ENCODE measurements around the gene RAD50. TPM values are rescaled to one million over a fixed set of nuclear protein-coding genes. Genes with fewer than 3 reads are reported as not detected.

The RAD50 gene
- total and polyA plus RNA-seq, 2 of the 4 experiments (the other 2 are of a cell fraction), result 5.2 to 6.2 TPM

- Histone ChIP-seq H2BK120ac (ENCODE audit: low read depth, low read length) (no peak overlapping the region), H3K36me3 (ENCODE audit: control insufficient read depth, insufficient read depth, low read length) (no peaks in the 10 kb centered on the region), H4K20me1 (ENCODE audit: insufficient read depth, low read length) (no peaks in the 10 kb centered on the region), H3K4me2 (ENCODE audit: low read depth, low read length) (no peak overlapping the region), H2BK20ac (ENCODE audit: low read depth, low read length) (no peak overlapping the region), H2AK9ac (replicated peaks; ENCODE audit: low read depth, low read length, poor library complexity) (no peak overlapping the region), H3K23ac (ENCODE audit: low read depth, low read length) (no peak overlapping the region), H3K4ac (ENCODE audit: low read depth, low read length) (no peak overlapping the region), H3K4me3 (ENCODE audit: insufficient read depth, low read depth, low read length) (no peak overlapping the region), H3K79me1 (ENCODE audit: low read depth in 1 of 2, low read length in 2 of 2) (no peaks in the 10 kb centered on the region), H3K27ac (ENCODE audit: insufficient read depth, low read length) (no peak overlapping the region), H3K56ac (ENCODE audit: extremely low read depth, insufficient read depth, low read length) (no peak overlapping the region), H2BK15ac (ENCODE audit: low read depth, low read length) (no peak overlapping the region), H3K27me3 (ENCODE audit: control insufficient read depth, insufficient read depth, low read length) (peaks cover 32% of the 10 kb centered on the region), H4K5ac (ENCODE audit: low read depth, low read length) (no peak overlapping the region), H3K9me3 (ENCODE audit: control insufficient read depth, insufficient read depth, low read length) (no peaks in the 10 kb centered on the region), H4K8ac (ENCODE audit: low read depth in 2 of 2, low read length in 2 of 2) (no peak overlapping the region), H2AFZ (replicated peaks; ENCODE audit: low read length, poor library complexity) (no peak overlapping the region), H3K9ac (ENCODE audit: low read depth, low read length) (no peak overlapping the region), H4K91ac (ENCODE audit: insufficient read depth, low read depth, low read length) (no peak overlapping the region), H3K18ac (ENCODE audit: low read depth, low read length) (no peak overlapping the region), H2AK5ac (ENCODE audit: low read depth, low read length) (no peak overlapping the region), H2BK5ac (ENCODE audit: low read depth, low read length, poor library complexity, severe bottlenecking) (no peak overlapping the region), H3K14ac (replicated peaks; ENCODE audit: low read depth, low read length) (no peak overlapping the region), H3K9me1 (ENCODE audit: insufficient read depth, low read length) (no peaks in the 10 kb centered on the region; the same call in 1 of the 2 replicates), H3K4me1 (ENCODE audit: control insufficient read depth, insufficient read depth, low read length) (no peaks in the 10 kb centered on the region)
- CTCF ChIA-PET, result no interaction called here
- BruUV-seq (replicated peaks), result no TSS peak
- no CpG with 5 or more reads among the region's 5 CpGs for WGBS, 2 experiments (ENCODE audit: extremely low coverage in 2 of 2, insufficient read length in 1 of 2)
- in situ Hi-C loops (cut with MboI; ENCODE audit: low sequenced_read_pairs) (no loop called here), dilution Hi-C loops (cut with HindIII; ENCODE audit: low sequenced_read_pairs, unreplicated experiment) (no loop called here), intact Hi-C loops (cut with micrococcal nuclease) (no loop called here)
- TF ChIP-seq SMC3 (IDR thresholded peaks at IDR 0.05; ENCODE audit: low read depth, low read length) (no peak), BHLHE40 (IDR thresholded peaks at IDR 0.05; ENCODE audit: low read depth, low read length) (no peak), RFX5 (IDR thresholded peaks at IDR 0.05; ENCODE audit: low read depth, low read length) (no peak), NFE2L2 (IDR thresholded peaks at IDR 0.05; ENCODE audit: low read depth, low read length) (no peak), CEBPB (IDR thresholded peaks at IDR 0.05; ENCODE audit: low read depth, low read length) (no peak), CHD1 (IDR thresholded peaks at IDR 0.05; ENCODE audit: low read depth, low read length) (no peak), ELK1 (IDR thresholded peaks at IDR 0.05; ENCODE audit: borderline replicate concordance, low read depth, low read length) (no peak)
- no peak for DNase-seq
- ATAC-seq (ENCODE audit: low read depth), result no peak
- POLR2A ChIA-PET (ENCODE audit: unreplicated experiment), result no interaction called here
Measured at GRCh38 chr5:132540149-132540548, 16.6 kb upstream of the RAD50 start.

All from IMR-90 (cell line).